Uterus (tissue), 2 donors: ENCODE results near the gene CERS6.

Source experiments
- CTCF ChIP-seq, 4 experiments: fragments of 200-600 bp in 2 of 4; fragments of 450-650 bp in 2 of 4; sonication (generic) in 2 of 4; IDR thresholded peaks; one replicate each; pipeline ENCODE4 v1.5.1; 2016 to 2019; ENCODE audit warnings: antibody characterized with exemption in 4 of 4, mild to moderate bottlenecking in 2 of 4, moderate library complexity in 1 of 4
- POLR2A ChIP-seq, 2 donors: fragments of 450-650 bp; IDR thresholded peaks; one replicate each; pipeline ENCODE4 v1.6.1; 2016; ENCODE audit warnings: antibody characterized with exemption in 2 of 2, mild to moderate bottlenecking in 1 of 2, moderate library complexity in 1 of 2

- TF ChIP-seq CTCF (IDR thresholded peaks at IDR 0.05) (no peak), POLR2A (IDR thresholded peaks at IDR 0.05) (no peak)
Observed at GRCh38 chr2:168635065-168635577, 179.0 kb downstream of the CERS6 start.
